ENCODE measurements around the gene HPS5.

- no peak for TF ChIP-seq POLR2A (IDR thresholded peaks at IDR 0.05; ENCODE audit: extremely low read depth, insufficient read length)
- TF ChIP-seq MYC (IDR thresholded peaks at IDR 0.05; ENCODE audit: low read depth, low read length): no peak
- no peak for TF ChIP-seq CTCF (IDR thresholded peaks at IDR 0.05; ENCODE audit: low read depth, low read length)
These were observed 45.5 kb upstream of the HPS5 start for GRCh38 chr11:18367431-18367830.
